SIG-M5 treated with dmso at 0.1 percent for 504 hours (cell line): Measurements from ENCODE around the gene ALX4.
A peak's percentile ranks its signal among the peaks of the same experiment; 100 is the strongest.

Experiments
- DNase-seq: peaks from one replicate; lab custom pipeline; 2025; ENCODE audit not compliant: unreplicated experiment; lab: John Stamatoyannopoulos, UW

The ALX4 gene

GRCh38 chr11:44335919-44336318 lies 26.0 kb upstream of the ALX4 start:
- no peak for DNase-seq

- DNase-seq, result no peak
Measured at GRCh38 chr11:44335052-44335760, 25.3 kb upstream of the ALX4 start.

GRCh38 chr11:44334356-44335004 lies 24.5 kb upstream of the ALX4 start:
- DNase-seq, result no peak

- peak; percentile 79 for DNase-seq
Measured at GRCh38 chr11:44333271-44334218, 23.6 kb upstream of the ALX4 start.

GRCh38 chr11:44332665-44333064 lies 22.7 kb upstream of the ALX4 start:
- DNase-seq, result no peak

- no peak for DNase-seq
Measured at GRCh38 chr11:44329472-44330230, 19.7 kb upstream of the ALX4 start.

GRCh38 chr11:44328138-44328660 lies 18.3 kb upstream of the ALX4 start:
- DNase-seq, result no peak

- no peak for DNase-seq
Measured at GRCh38 chr11:44327730-44328129, 17.8 kb upstream of the ALX4 start.

GRCh38 chr11:44326615-44327475 lies 16.9 kb upstream of the ALX4 start:
- DNase-seq, result no peak

GRCh38 chr11:44325698-44326097 lies 15.8 kb upstream of the ALX4 start:
- no peak for DNase-seq

- DNase-seq, result no peak
Measured at GRCh38 chr11:44324749-44325525, 15.0 kb upstream of the ALX4 start.

- no peak for DNase-seq
Measured at GRCh38 chr11:44324222-44324621, 14.3 kb upstream of the ALX4 start.

GRCh38 chr11:44322243-44322642 lies 12.3 kb upstream of the ALX4 start:
- no peak for DNase-seq

- DNase-seq, result no peak
Measured at GRCh38 chr11:44321059-44321458, 11.1 kb upstream of the ALX4 start.

GRCh38 chr11:44320289-44320973 lies 10.5 kb upstream of the ALX4 start:
- no peak for DNase-seq

- DNase-seq, result no peak
Measured at GRCh38 chr11:44319552-44320288, 9.8 kb upstream of the ALX4 start.

- DNase-seq, result no peak
Measured at GRCh38 chr11:44319170-44319551, 9.2 kb upstream of the ALX4 start.

- DNase-seq, result no peak
Measured at GRCh38 chr11:44318369-44318768, 8.4 kb upstream of the ALX4 start.
